CD8-positive, alpha-beta memory T cell (primary cell): ENCODE data around the gene EXD3. TPM values are rescaled to one million over a fixed set of nuclear protein-coding genes. Genes with fewer than 3 reads are reported as not detected.

Experiments
- CTCF ChIA-PET: fragments of 350-600 bp; sonication (Branson Sonifier 250); formaldehyde crosslinking; loops from one replicate; lab custom pipeline; 2021; ENCODE audit warnings: antibody characterized with exemption; lab: Charles Lee
- POLR2A ChIA-PET: fragments of 350-600 bp; sonication (Branson Sonifier 250); formaldehyde crosslinking; loops from one replicate; lab custom pipeline; 2021; ENCODE audit warnings: antibody characterized with exemption; lab: Charles Lee
- DNase-seq, 5 donors: peaks; one replicate each; pipeline versions ENCODE4 v3.0.0 to v3.0.0-alpha.2; 2020 to 2022; ENCODE audit warnings: mixed read lengths in 1 of 5
- H3K27ac ChIP-seq: one replicate; pipeline ENCODE4 v1.7.0; 2013; ENCODE audit warnings: low read depth, mild to moderate bottlenecking, low read length, moderate library complexity
- H3K27me3 ChIP-seq: 2 replicates; pipeline ENCODE4 v1.7.0; 2013; ENCODE audit warnings: low read length, mild to moderate bottlenecking; ENCODE audit not compliant: insufficient read depth, poor library complexity, severe bottlenecking
- H3K36me3 ChIP-seq: 2 replicates; pipeline ENCODE4 v1.7.0; 2013; ENCODE audit warnings: mild to moderate bottlenecking, low read length, moderate library complexity; ENCODE audit not compliant: insufficient read depth
- H3K4me1 ChIP-seq: 2 replicates; pipeline ENCODE4 v1.7.0; 2013; ENCODE audit warnings: mild to moderate bottlenecking, low read length, moderate library complexity; ENCODE audit not compliant: insufficient read depth
- H3K4me3 ChIP-seq: 2 replicates; pipeline ENCODE4 v1.7.0; 2013; ENCODE audit warnings: mild to moderate bottlenecking, low read length
- H3K9me3 ChIP-seq: 2 replicates; pipeline ENCODE4 v1.7.0; 2013; ENCODE audit warnings: mild to moderate bottlenecking, low read length
- H3K27ac Mint-ChIP-seq, 8 donors: one replicate each; pipeline ENCODE4 v1.8.0; 2020 to 2021; ENCODE audit warnings: mixed read lengths in 8 of 8, mild to moderate bottlenecking in 6 of 8, inconsistent platforms in 3 of 8, moderate library complexity in 3 of 8
- H3K27me3 Mint-ChIP-seq, 2 donors: one replicate each; pipeline ENCODE4 v1.8.0; 2020 to 2021; ENCODE audit warnings: mixed read lengths in 2 of 2, mild to moderate bottlenecking in 1 of 2, moderate library complexity in 1 of 2
- H3K36me3 Mint-ChIP-seq, 3 donors: one replicate each; pipeline ENCODE4 v1.8.0; 2020 to 2021; ENCODE audit warnings: mixed read lengths in 3 of 3, inconsistent platforms in 1 of 3, mild to moderate bottlenecking in 1 of 3
- H3K4me1 Mint-ChIP-seq, 3 donors: one replicate each; pipeline ENCODE4 v1.8.0; 2020 to 2021; ENCODE audit warnings: mixed read lengths in 3 of 3, inconsistent platforms in 1 of 3, mild to moderate bottlenecking in 1 of 3
- H3K4me3 Mint-ChIP-seq, 7 donors: one replicate each; pipeline ENCODE4 v1.8.0; 2020 to 2021; ENCODE audit warnings: mixed read lengths in 7 of 7, mild to moderate bottlenecking in 6 of 7, moderate library complexity in 4 of 7, inconsistent platforms in 2 of 7
- H3K9me3 Mint-ChIP-seq, 5 donors: one replicate each; pipeline ENCODE4 v1.8.0; 2020 to 2022; ENCODE audit warnings: mixed read lengths in 5 of 5, mild to moderate bottlenecking in 3 of 5, moderate library complexity in 2 of 5, inconsistent platforms in 1 of 5
- polyA plus RNA-seq: library from polyadenylated mRNA; unstranded; fragments of 300-500 nt; fragmentation: Illumina TruSeq; gene quantifications from one replicate; pipeline ENCODE4 v1.2.3, GENCODE V29; 2021
- total RNA-seq, 2 experiments: library from RNA; stranded (reverse); gene quantifications; one replicate each; pipeline ENCODE4 v1.2.3, GENCODE V29; 2021

EXD3 gene
- total and polyA plus RNA-seq, 3 experiments from 2014 or later = 4.8 to 6.7 (median 6.6) TPM

- H3K9me3 Mint-ChIP-seq = no peaks in the 10 kb centered on the region
- CTCF ChIA-PET = interaction anchor here (1.0 kb wide), 1 partner anchor 143 kb away, joined by 3 read pairs; no protein-coding TSS in a partner anchor
- H3K9me3 ChIP-seq = no peaks in the 10 kb centered on the region
- DNase-seq = no peak
- H3K4me3 ChIP-seq = no peak overlapping the region
- H3K4me1 Mint-ChIP-seq = peaks cover 0 to 5% (median 0%) of the 10 kb centered on the region in 3 donors
- no peaks in the 10 kb centered on the region for H3K36me3 ChIP-seq
- H3K27me3 Mint-ChIP-seq = peaks cover 5 to 11% of the 10 kb centered on the region in 2 donors
- H3K27ac ChIP-seq = no peak overlapping the region
- POLR2A ChIA-PET = no interaction called here
- peaks cover 10% of the 10 kb centered on the region for H3K4me1 ChIP-seq
- no peak overlapping the region for H3K4me3 Mint-ChIP-seq
- H3K27ac Mint-ChIP-seq = no peak overlapping the region
- no peaks in the 10 kb centered on the region for H3K27me3 ChIP-seq
- no peaks in the 10 kb centered on the region for H3K36me3 Mint-ChIP-seq
Measured at GRCh38 chr9:137319011-137319738, 103.8 kb downstream of the EXD3 start.

GRCh38 chr9:137318602-137319001, 104.4 kb downstream of the EXD3 start:
- H3K4me1 Mint-ChIP-seq = peaks cover 0 to 5% (median 0%) of the 10 kb centered on the region in 3 donors
- no peak overlapping the region for H3K4me3 ChIP-seq
- CTCF ChIA-PET = no interaction called here
- H3K36me3 ChIP-seq = no peaks in the 10 kb centered on the region
- H3K4me3 Mint-ChIP-seq = no peak overlapping the region
- no peak overlapping the region for H3K27ac ChIP-seq
- H3K36me3 Mint-ChIP-seq = no peaks in the 10 kb centered on the region
- no peaks in the 10 kb centered on the region for H3K27me3 ChIP-seq
- H3K27me3 Mint-ChIP-seq = peaks cover 3 to 9% of the 10 kb centered on the region in 2 donors
- peak in 1 of 5 donors; percentile 38 for DNase-seq
- no peaks in the 10 kb centered on the region for H3K9me3 ChIP-seq
- no peaks in the 10 kb centered on the region for H3K9me3 Mint-ChIP-seq
- H3K27ac Mint-ChIP-seq = no peak overlapping the region
- H3K4me1 ChIP-seq = peaks cover 10% of the 10 kb centered on the region
- POLR2A ChIA-PET = no interaction called here

- no peaks in the 10 kb centered on the region for H3K9me3 Mint-ChIP-seq
- no peaks in the 10 kb centered on the region for H3K27me3 ChIP-seq
- CTCF ChIA-PET = no interaction called here
- no peaks in the 10 kb centered on the region for H3K36me3 ChIP-seq
- peaks cover 0 to 5% (median 0%) of the 10 kb centered on the region in 3 donors for H3K4me1 Mint-ChIP-seq
- no peak overlapping the region for H3K27ac ChIP-seq
- no peaks in the 10 kb centered on the region for H3K36me3 Mint-ChIP-seq
- no peaks in the 10 kb centered on the region for H3K9me3 ChIP-seq
- peaks cover 3 to 9% of the 10 kb centered on the region in 2 donors for H3K27me3 Mint-ChIP-seq
- H3K4me3 ChIP-seq = no peak overlapping the region
- peaks cover 10% of the 10 kb centered on the region for H3K4me1 ChIP-seq
- peak in 1 of 5 donors; percentile 38 for DNase-seq
- H3K27ac Mint-ChIP-seq = no peak overlapping the region
- POLR2A ChIA-PET = no interaction called here
- H3K4me3 Mint-ChIP-seq = no peak overlapping the region
Measured at GRCh38 chr9:137317718-137318511, 105.0 kb downstream of the EXD3 start.

GRCh38 chr9:137317021-137317717, 105.8 kb downstream of the EXD3 start:
- no peaks in the 10 kb centered on the region for H3K27me3 ChIP-seq
- Mint-ChIP-seq H3K9me3 (no peaks in the 10 kb centered on the region), H3K27me3 (peaks cover 3 to 9% of the 10 kb centered on the region in 2 donors), H3K27ac (no peak overlapping the region), H3K36me3 (no peaks in the 10 kb centered on the region), H3K4me1 (peaks cover 0 to 5% (median 0%) of the 10 kb centered on the region in 3 donors), H3K4me3 (no peak overlapping the region)
- no peaks in the 10 kb centered on the region for H3K36me3 ChIP-seq
- no peaks in the 10 kb centered on the region for H3K9me3 ChIP-seq
- ChIA-PET POLR2A (no interaction called here), CTCF (no interaction called here)
- H3K27ac ChIP-seq = no peak overlapping the region
- H3K4me3 ChIP-seq = no peak overlapping the region
- peak in 1 of 5 donors; percentile 42 for DNase-seq
- peaks cover 10% of the 10 kb centered on the region for H3K4me1 ChIP-seq

GRCh38 chr9:137316012-137316981, 106.7 kb downstream of the EXD3 start:
- no peaks in the 10 kb centered on the region for H3K27me3 ChIP-seq
- H3K4me1 ChIP-seq = peaks cover 10% of the 10 kb centered on the region
- CTCF ChIA-PET = no interaction called here
- Mint-ChIP-seq H3K27ac (no peak overlapping the region), H3K4me1 (peaks cover 0 to 5% (median 0%) of the 10 kb centered on the region in 3 donors), H3K9me3 (no peaks in the 10 kb centered on the region), H3K27me3 (peaks cover 0 to 4% of the 10 kb centered on the region in 2 donors), H3K4me3 (peak overlapping the region in 1 of 7 donors; percentile 38), H3K36me3 (no peaks in the 10 kb centered on the region)
- peak in 1 of 5 donors; percentile 28 for DNase-seq
- no peak overlapping the region for H3K27ac ChIP-seq
- H3K36me3 ChIP-seq = no peaks in the 10 kb centered on the region
- H3K9me3 ChIP-seq = no peaks in the 10 kb centered on the region
- H3K4me3 ChIP-seq = no peak overlapping the region
- POLR2A ChIA-PET = no interaction called here

- no peaks in the 10 kb centered on the region for H3K9me3 Mint-ChIP-seq
- H3K27ac Mint-ChIP-seq = no peak overlapping the region
- H3K4me3 ChIP-seq = no peak overlapping the region
- peaks cover 0 to 2% (median 0%) of the 10 kb centered on the region in 3 donors for H3K4me1 Mint-ChIP-seq
- no peaks in the 10 kb centered on the region for H3K36me3 Mint-ChIP-seq
- no peaks in the 10 kb centered on the region for H3K36me3 ChIP-seq
- H3K27me3 ChIP-seq = no peaks in the 10 kb centered on the region
- peaks cover 5% of the 10 kb centered on the region for H3K4me1 ChIP-seq
- POLR2A ChIA-PET = no interaction called here
- H3K27me3 Mint-ChIP-seq = peaks cover 0 to 2% of the 10 kb centered on the region in 2 donors
- H3K4me3 Mint-ChIP-seq = no peak overlapping the region
- H3K27ac ChIP-seq = no peak overlapping the region
- DNase-seq = peak in 1 of 5 donors; percentile 42
- no peaks in the 10 kb centered on the region for H3K9me3 ChIP-seq
- CTCF ChIA-PET = no interaction called here
Measured at GRCh38 chr9:137315581-137316011, 107.4 kb downstream of the EXD3 start.
